Spinal cord (tissue), 10 donors: ENCODE results near the gene GCC2. TPM values are rescaled to one million over a fixed set of nuclear protein-coding genes. Genes with fewer than 3 reads are reported as not detected.

ENCODE experiments used
- DNase-seq, 6 donors: peaks; one replicate each; pipeline versions ENCODE4 v3.0.0 to v3.0.0-alpha.2; 2013 to 2015; ENCODE audit warnings: low spot score in 6 of 6, low read depth in 4 of 6
- H3K27ac ChIP-seq: one replicate; pipeline ENCODE4 v1.5.1; 2013; ENCODE audit warnings: low read depth, low read length, control low read depth
- H3K27me3 ChIP-seq: one replicate; pipeline ENCODE4 v1.6.1; 2013; ENCODE audit warnings: low read length; ENCODE audit not compliant: control insufficient read depth, insufficient read depth
- H3K36me3 ChIP-seq: one replicate; pipeline ENCODE4 v1.6.1; 2013; ENCODE audit warnings: low read length; ENCODE audit not compliant: control insufficient read depth, insufficient read depth
- H3K4me1 ChIP-seq: one replicate; pipeline ENCODE4 v1.6.1; 2013; ENCODE audit warnings: low read length; ENCODE audit not compliant: control insufficient read depth, insufficient read depth
- H3K4me3 ChIP-seq: one replicate; pipeline ENCODE4 v1.5.1; 2013; ENCODE audit warnings: low read depth, low read length, control low read depth
- H3K9me3 ChIP-seq: one replicate; pipeline ENCODE4 v1.6.1; 2013; ENCODE audit warnings: low read length; ENCODE audit not compliant: control insufficient read depth, insufficient read depth
- WGBS: methylation state at CpG from one replicate; pipeline ENCODE4 v1.1.5; 2013; ENCODE audit warnings: missing lambda C conversion rate; ENCODE audit not compliant: insufficient coverage; 5-methylcytosine and 5-hydroxymethylcytosine counted together
- polyA plus RNA-seq, 2 donors: library from polyadenylated mRNA; unstranded; fragments of 120-200 nt; gene quantifications; one replicate each; pipeline ENCODE4 v1.2.1, GENCODE V29; 2013; ENCODE audit not compliant: insufficient read length in 2 of 2
- total RNA-seq, 2 donors: library from RNA; depleted of rRNA in 1 of 2; stranded (reverse); fragments of 120-200 nt in 1 of 2; fragments of >200 nt in 1 of 2; gene quantifications; one replicate each; pipeline versions ENCODE4 v1.2.3 to v1.2.4, GENCODE V29; 2013 to 2014
- donor health status: healthy.

GCC2 gene
- total and polyA plus RNA-seq, 4 donors: 24.5 to 59.5 (median 33.1) TPM

DNA sequence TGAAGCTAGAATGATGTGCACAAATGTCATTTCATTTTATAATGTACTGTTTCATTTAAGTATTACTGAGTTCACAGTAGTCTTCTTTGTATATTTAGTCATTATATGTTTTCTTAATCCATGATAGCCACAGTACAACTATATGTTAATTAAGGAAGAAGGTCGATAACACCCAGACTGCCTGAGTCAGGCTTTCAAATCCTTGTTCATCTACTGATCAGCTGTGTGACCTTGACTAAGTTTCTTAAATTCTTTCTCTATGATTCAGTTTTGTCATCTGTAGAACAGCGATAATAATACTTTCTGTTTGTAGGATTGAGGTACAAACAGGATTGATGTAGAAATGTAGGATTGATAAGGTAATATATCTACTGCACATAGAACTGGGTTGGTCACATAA, 5.4 kb downstream of the GCC2 start:
- peaks cover 17% of the 10 kb centered on the region for H3K36me3 ChIP-seq
- no peaks in the 10 kb centered on the region for H3K4me1 ChIP-seq
- H3K27ac ChIP-seq: no peak overlapping the region
- no peaks in the 10 kb centered on the region for H3K27me3 ChIP-seq
- no peak overlapping the region for H3K4me3 ChIP-seq
- H3K9me3 ChIP-seq: peaks cover 5% of the 10 kb centered on the region
- no peak for DNase-seq
- WGBS: no CpG with 5 or more reads among the region's 2 CpGs

DNA sequence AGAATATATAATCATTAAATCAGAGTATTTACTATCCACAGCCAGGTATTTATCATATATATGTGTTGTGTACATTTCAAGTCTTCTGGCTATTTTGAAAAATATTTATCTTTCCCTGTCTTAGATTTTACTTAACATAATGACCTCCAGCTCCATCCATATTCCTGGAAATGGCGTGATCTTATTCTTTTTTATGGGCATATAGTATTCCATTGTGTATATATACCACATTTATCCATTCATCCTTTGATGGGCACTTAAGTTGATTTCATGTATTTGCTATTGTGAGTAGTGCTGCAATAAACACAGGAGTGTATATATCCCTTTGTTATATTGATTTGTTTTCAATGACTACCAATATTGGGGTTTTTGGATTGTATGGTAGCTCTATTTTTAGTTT, 6.6 kb downstream of the GCC2 start:
- Histone ChIP-seq H3K36me3 (peaks cover 19% of the 10 kb centered on the region), H3K27me3 (no peaks in the 10 kb centered on the region), H3K9me3 (peaks cover 5% of the 10 kb centered on the region), H3K4me3 (no peak overlapping the region), H3K27ac (no peak overlapping the region), H3K4me1 (no peaks in the 10 kb centered on the region)
- no CpG with 5 or more reads among the region's 1 CpG for WGBS
- no peak for DNase-seq

- H3K4me1 ChIP-seq: no peaks in the 10 kb centered on the region
- no peak overlapping the region for H3K4me3 ChIP-seq
- H3K9me3 ChIP-seq: peaks cover 5% of the 10 kb centered on the region
- H3K27ac ChIP-seq: no peak overlapping the region
- peaks cover 26% of the 10 kb centered on the region for H3K36me3 ChIP-seq
- no peak for DNase-seq
- WGBS: no CpG with 5 or more reads among the region's 3 CpGs
- H3K27me3 ChIP-seq: no peaks in the 10 kb centered on the region
These were observed 9.1 kb downstream of the GCC2 start for GRCh38 chr2:108458082-108458481.

GRCh38 chr2:108459441-108459840, 10.4 kb downstream of the GCC2 start:
- Histone ChIP-seq H3K9me3 (peaks cover 5% of the 10 kb centered on the region), H3K4me3 (no peak overlapping the region), H3K27ac (no peak overlapping the region), H3K4me1 (no peaks in the 10 kb centered on the region), H3K36me3 (peaks cover 32% of the 10 kb centered on the region), H3K27me3 (no peaks in the 10 kb centered on the region)
- DNase-seq: no peak
- WGBS: 80% methylated on average over 1 of the region's 1 CpG

DNA sequence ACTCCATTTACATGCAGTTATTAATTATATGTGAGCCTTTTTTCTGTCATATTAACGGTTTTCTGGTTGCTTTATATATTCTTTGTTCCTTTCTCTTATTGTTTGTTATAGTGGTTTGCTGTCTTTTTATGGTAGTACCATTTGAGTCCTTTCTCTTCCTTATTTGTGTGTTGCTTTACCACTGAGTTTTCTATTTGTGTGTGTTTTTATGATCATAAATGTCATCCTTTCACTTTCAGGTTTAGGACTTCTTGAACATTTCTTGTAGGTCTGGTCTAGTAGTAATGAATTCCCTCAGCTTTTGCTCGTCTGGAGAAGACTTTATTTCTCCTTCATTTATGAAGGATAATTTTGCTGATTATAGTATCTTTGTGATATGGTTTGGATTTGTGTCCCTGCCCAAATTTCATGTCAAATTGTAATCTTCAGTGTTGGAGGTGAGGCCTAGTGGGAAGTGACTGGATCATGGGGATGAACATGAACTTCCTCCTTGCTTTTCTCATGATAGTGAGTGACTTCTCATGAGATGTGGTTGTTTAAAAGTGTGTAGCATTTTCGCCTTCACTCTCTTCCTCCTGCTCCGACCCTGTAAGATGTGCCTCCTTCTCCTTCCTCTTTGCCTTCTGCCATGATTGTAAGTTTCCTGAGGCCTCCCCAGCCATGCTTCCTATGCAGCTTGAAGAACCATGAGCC, 11.5 kb downstream of the GCC2 start:
- H3K27me3 ChIP-seq: no peaks in the 10 kb centered on the region
- peaks cover 33% of the 10 kb centered on the region for H3K36me3 ChIP-seq
- no peaks in the 10 kb centered on the region for H3K4me1 ChIP-seq
- no CpG with 5 or more reads among the region's 4 CpGs for WGBS
- no peak for DNase-seq
- peaks cover 5% of the 10 kb centered on the region for H3K9me3 ChIP-seq
- no peak overlapping the region for H3K27ac ChIP-seq
- H3K4me3 ChIP-seq: no peak overlapping the region

DNA sequence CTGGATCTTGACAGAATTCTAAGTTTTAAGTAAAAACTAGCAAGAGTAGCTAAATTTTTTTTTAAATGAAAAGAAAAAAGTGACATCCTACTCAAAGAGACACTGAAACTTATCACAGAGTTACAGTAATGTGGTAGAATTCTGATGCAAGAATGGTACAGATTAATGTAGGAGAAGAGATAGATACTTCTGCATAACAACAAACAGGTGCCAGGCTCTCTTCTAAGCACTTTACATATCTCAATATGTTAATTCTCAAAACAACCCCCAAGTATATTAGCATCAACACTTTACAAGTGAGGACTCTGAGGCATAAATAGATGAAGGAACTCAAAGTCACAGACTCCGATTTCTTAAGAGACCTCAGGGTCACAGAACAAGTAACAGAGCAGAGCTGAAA, 28.1 kb downstream of the GCC2 start:
- no CpG with 5 or more reads among the region's 1 CpG for WGBS
- no peak overlapping the region for H3K4me3 ChIP-seq
- H3K27ac ChIP-seq: no peak overlapping the region
- DNase-seq: no peak
- peaks cover 17% of the 10 kb centered on the region for H3K36me3 ChIP-seq
- no peaks in the 10 kb centered on the region for H3K9me3 ChIP-seq
- no peaks in the 10 kb centered on the region for H3K4me1 ChIP-seq
- no peaks in the 10 kb centered on the region for H3K27me3 ChIP-seq

DNA sequence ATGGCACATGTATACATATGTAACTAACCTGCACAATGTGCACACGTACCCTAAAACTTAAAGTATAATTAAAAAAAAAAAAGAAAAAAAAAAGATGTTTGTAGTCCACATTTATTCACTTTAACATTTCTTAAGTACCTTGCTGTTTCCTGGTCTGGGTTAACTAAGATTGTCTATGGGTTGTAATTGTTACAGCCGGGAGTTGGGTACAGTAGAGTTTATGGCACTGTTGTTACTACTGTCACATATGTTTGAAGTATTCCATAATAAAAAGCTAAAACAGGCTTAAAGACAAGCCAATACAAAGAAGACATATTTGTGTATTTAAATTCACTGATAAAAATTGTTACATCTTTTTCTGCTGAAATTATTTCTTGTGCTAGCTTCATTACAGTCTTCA, 36.2 kb downstream of the GCC2 start:
- DNase-seq: no peak
- H3K9me3 ChIP-seq: no peaks in the 10 kb centered on the region
- H3K36me3 ChIP-seq: peaks cover 7% of the 10 kb centered on the region
- H3K27me3 ChIP-seq: no peaks in the 10 kb centered on the region
- H3K4me1 ChIP-seq: no peaks in the 10 kb centered on the region
- no CpG with 5 or more reads among the region's 2 CpGs for WGBS
- no peak overlapping the region for H3K4me3 ChIP-seq
- H3K27ac ChIP-seq: no peak overlapping the region

- Histone ChIP-seq H3K9me3 (no peaks in the 10 kb centered on the region), H3K4me3 (no peak overlapping the region), H3K27me3 (no peaks in the 10 kb centered on the region), H3K4me1 (no peaks in the 10 kb centered on the region), H3K27ac (no peak overlapping the region), H3K36me3 (peaks cover 8% of the 10 kb centered on the region)
- DNase-seq: no peak
These were observed 41.6 kb downstream of the GCC2 start for GRCh38 chr2:108490506-108491122.

DNA sequence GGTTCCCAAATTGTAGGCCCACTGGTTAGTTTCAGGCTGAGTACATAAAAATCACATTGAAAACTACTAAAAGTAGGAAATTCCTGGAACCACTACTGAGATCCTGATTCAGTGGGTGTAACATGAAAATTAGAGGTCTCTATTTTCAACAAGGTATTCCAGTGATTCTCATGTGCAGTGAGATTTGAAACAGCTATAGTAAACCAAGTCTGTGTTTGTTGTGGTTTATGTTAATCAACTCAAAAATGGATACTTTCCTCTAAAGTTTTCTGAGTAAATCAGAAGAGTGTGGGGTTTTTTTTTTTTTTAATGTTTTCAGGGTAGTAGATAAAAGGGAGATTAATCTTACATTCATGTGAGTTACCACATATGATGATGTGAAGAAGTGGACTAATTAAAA, 42.8 kb downstream of the GCC2 start:
- peaks cover 8% of the 10 kb centered on the region for H3K36me3 ChIP-seq
- H3K27ac ChIP-seq: no peak overlapping the region
- no peaks in the 10 kb centered on the region for H3K4me1 ChIP-seq
- H3K4me3 ChIP-seq: no peak overlapping the region
- H3K27me3 ChIP-seq: no peaks in the 10 kb centered on the region
- H3K9me3 ChIP-seq: no peaks in the 10 kb centered on the region
- no peak for DNase-seq

DNA sequence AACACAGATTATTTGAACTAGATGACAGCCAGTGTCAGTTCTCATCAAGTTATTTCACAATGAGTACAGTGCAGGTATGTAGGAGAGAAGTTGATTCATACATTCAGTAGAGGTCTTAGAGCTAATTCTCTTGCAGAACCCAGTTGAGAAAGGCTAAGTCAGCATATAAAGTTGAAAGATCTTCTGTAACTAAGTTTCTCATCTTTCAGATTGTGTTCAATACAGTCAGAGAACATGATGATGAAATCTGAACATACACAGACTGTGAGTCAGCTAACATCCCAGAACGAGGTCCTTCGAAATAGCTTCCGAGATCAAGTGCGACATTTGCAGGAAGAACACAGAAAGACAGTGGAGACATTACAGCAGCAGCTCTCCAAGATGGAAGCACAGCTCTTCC, 43.4 kb downstream of the GCC2 start:
- H3K36me3 ChIP-seq: peaks cover 10% of the 10 kb centered on the region

More for the DNA sequence above, 43.4 kb downstream of the GCC2 start:
- DNase-seq: no peak
- no peaks in the 10 kb centered on the region for H3K4me1 ChIP-seq
- H3K4me3 ChIP-seq: no peak overlapping the region
- no peaks in the 10 kb centered on the region for H3K27me3 ChIP-seq
- WGBS: 98% methylated on average over 4 of the region's 4 CpGs
- no peaks in the 10 kb centered on the region for H3K9me3 ChIP-seq
- no peak overlapping the region for H3K27ac ChIP-seq
